CD14-positive monocyte (primary cell): ENCODE data around the gene PCDHGB4. TPM values are rescaled to one million over a fixed set of nuclear protein-coding genes. Genes with fewer than 3 reads are reported as not detected.

Source experiments
- DNase-seq, 3 donors: peaks; one replicate each; pipeline ENCODE4 v3.0.0-alpha.2; 2011 to 2022
- H2AFZ ChIP-seq: 2 replicates; pipeline ENCODE4 v1.6.0; 2012; ENCODE audit warnings: mild to moderate bottlenecking, low read depth, low read length, inconsistent platforms; ENCODE audit not compliant: insufficient read depth, poor library complexity, severe bottlenecking
- H3K27ac ChIP-seq, 2 donors: 1 replicate in 1 of 2; 2 replicates in 1 of 2; pipeline ENCODE4 v1.5.1; 2012 to 2013; ENCODE audit warnings: low read length in 2 of 2, control low read depth in 1 of 2, inconsistent platforms in 1 of 2, low read depth in 1 of 2, mild to moderate bottlenecking in 1 of 2
- H3K27me3 ChIP-seq, 2 donors: one replicate each; pipeline versions ENCODE4 v1.6.0 to v1.6.1; 2011 to 2013; ENCODE audit warnings: low read length in 2 of 2; ENCODE audit not compliant: control insufficient read depth in 2 of 2, insufficient read depth in 2 of 2
- H3K36me3 ChIP-seq, 2 donors: replicated peaks in 1 of 2; 1 replicate in 1 of 2; 2 replicates in 1 of 2; pipeline versions ENCODE4 v1.5.1 to v1.6.1; 2012 to 2013; ENCODE audit warnings: low read length in 2 of 2, control low read depth in 1 of 2, inconsistent platforms in 1 of 2, mild to moderate bottlenecking in 1 of 2; ENCODE audit not compliant: insufficient read depth in 2 of 2, control insufficient read depth in 1 of 2
- H3K4me1 ChIP-seq, 2 donors: 1 replicate in 1 of 2; 2 replicates in 1 of 2; pipeline versions ENCODE4 v1.5.1 to v1.6.1; 2012 to 2013; ENCODE audit warnings: low read length in 2 of 2, control low read depth in 1 of 2, inconsistent platforms in 1 of 2, mild to moderate bottlenecking in 1 of 2, moderate library complexity in 1 of 2; ENCODE audit not compliant: insufficient read depth in 2 of 2, control insufficient read depth in 1 of 2
- H3K4me2 ChIP-seq: replicated peaks from 2 replicates; pipeline ENCODE3; 2012; ENCODE audit warnings: low read length, moderate library complexity, mild to moderate bottlenecking; ENCODE audit not compliant: poor library complexity, severe bottlenecking; ENCODE audit errors: extremely low read depth
- H3K4me3 ChIP-seq, 3 experiments: fragments of 200-600 bp in 1 of 3; sonication (generic) in 1 of 3; replicated peaks in 1 of 3; 1 replicate in 2 of 3; 2 replicates in 1 of 3; pipeline ENCODE4 v1.5.1; 2011 to 2013; ENCODE audit warnings: low read length in 3 of 3, mild to moderate bottlenecking in 3 of 3, control low read depth in 2 of 3, low read depth in 2 of 3, inconsistent platforms in 1 of 3, moderate library complexity in 1 of 3
- H3K79me2 ChIP-seq: 2 replicates; pipeline ENCODE4 v1.6.0; 2012; ENCODE audit warnings: mild to moderate bottlenecking, control low read depth, inconsistent platforms, low read length, moderate library complexity; ENCODE audit not compliant: insufficient read depth
- H3K9ac ChIP-seq: 2 replicates; pipeline ENCODE4 v1.6.0; 2017; ENCODE audit warnings: low read length, mild to moderate bottlenecking; ENCODE audit not compliant: insufficient read depth, poor library complexity, severe bottlenecking
- H3K9me3 ChIP-seq, 2 donors: replicated peaks in 1 of 2; 1 replicate in 1 of 2; 2 replicates in 1 of 2; pipeline versions ENCODE4 v1.5.1 to v1.6.1; 2012 to 2013; ENCODE audit warnings: low read length in 2 of 2, control low read depth in 1 of 2; ENCODE audit not compliant: control insufficient read depth in 1 of 2, insufficient read depth in 1 of 2
- H4K20me1 ChIP-seq: 2 replicates; pipeline ENCODE4 v1.6.0; 2012; ENCODE audit warnings: mild to moderate bottlenecking, low read length, control low read depth, moderate library complexity; ENCODE audit not compliant: insufficient read depth
- H3K27ac Mint-ChIP-seq, 7 donors: one replicate each; pipeline ENCODE4 v1.8.0; 2020; ENCODE audit warnings: mild to moderate bottlenecking in 7 of 7, mixed read lengths in 7 of 7, moderate library complexity in 6 of 7, inconsistent platforms in 2 of 7
- H3K27me3 Mint-ChIP-seq, 3 donors: one replicate each; pipeline ENCODE4 v1.8.0; 2021 to 2022; ENCODE audit warnings: low read depth in 3 of 3, mild to moderate bottlenecking in 3 of 3, mixed read lengths in 3 of 3, moderate library complexity in 3 of 3, inconsistent platforms in 1 of 3
- H3K36me3 Mint-ChIP-seq, 2 donors: one replicate each; pipeline ENCODE4 v1.8.0; 2020; ENCODE audit warnings: mixed read lengths in 2 of 2, inconsistent platforms in 1 of 2, mild to moderate bottlenecking in 1 of 2
- H3K4me1 Mint-ChIP-seq: one replicate; pipeline ENCODE4 v1.8.0; 2020; ENCODE audit warnings: mild to moderate bottlenecking, mixed read lengths
- H3K4me3 Mint-ChIP-seq, 2 donors: one replicate each; pipeline ENCODE4 v1.8.0; 2020; ENCODE audit warnings: mild to moderate bottlenecking in 2 of 2, mixed read lengths in 2 of 2, moderate library complexity in 1 of 2
- H3K9me3 Mint-ChIP-seq, 7 donors: one replicate each; pipeline ENCODE4 v1.8.0; 2020 to 2022; ENCODE audit warnings: mixed read lengths in 7 of 7, mild to moderate bottlenecking in 6 of 7, moderate library complexity in 6 of 7, inconsistent platforms in 2 of 7
- WGBS: methylation state at CpG from one replicate; pipeline ENCODE4 v1.1.5; 2013; ENCODE audit warnings: missing lambda C conversion rate; ENCODE audit not compliant: insufficient coverage; 5-methylcytosine and 5-hydroxymethylcytosine counted together
- intact Hi-C, 2 donors: fragments of 100-400 bp; cut with micrococcal nuclease; formaldehyde crosslinking; loops; one replicate each; pipeline versions ENCODE4 v1.15.0 to v1.15.1; 2023
- polyA plus RNA-seq, 3 donors: library from polyadenylated mRNA; depleted of rRNA in 1 of 3; unstranded in 2 of 3; stranded (reverse) in 1 of 3; fragments of 300-500 nt in 2 of 3; fragments of >200 nt in 1 of 3; fragmentation: Illumina TruSeq in 2 of 3; gene quantifications; 1 replicate in 2 of 3; 2 replicates in 1 of 3; pipeline ENCODE4 v1.2.3, GENCODE V29; 2012 to 2021
- TF ChIP-seq, protein P1 (sequence below): fragments of 200-600 bp; IDR thresholded peaks from one replicate; pipeline ENCODE4 v1.8.0; 2022; ENCODE audit warnings: antibody characterized with exemption, mild to moderate bottlenecking

The PCDHGB4 gene
- polyA plus RNA-seq, 3 donors = not detected

DNA sequence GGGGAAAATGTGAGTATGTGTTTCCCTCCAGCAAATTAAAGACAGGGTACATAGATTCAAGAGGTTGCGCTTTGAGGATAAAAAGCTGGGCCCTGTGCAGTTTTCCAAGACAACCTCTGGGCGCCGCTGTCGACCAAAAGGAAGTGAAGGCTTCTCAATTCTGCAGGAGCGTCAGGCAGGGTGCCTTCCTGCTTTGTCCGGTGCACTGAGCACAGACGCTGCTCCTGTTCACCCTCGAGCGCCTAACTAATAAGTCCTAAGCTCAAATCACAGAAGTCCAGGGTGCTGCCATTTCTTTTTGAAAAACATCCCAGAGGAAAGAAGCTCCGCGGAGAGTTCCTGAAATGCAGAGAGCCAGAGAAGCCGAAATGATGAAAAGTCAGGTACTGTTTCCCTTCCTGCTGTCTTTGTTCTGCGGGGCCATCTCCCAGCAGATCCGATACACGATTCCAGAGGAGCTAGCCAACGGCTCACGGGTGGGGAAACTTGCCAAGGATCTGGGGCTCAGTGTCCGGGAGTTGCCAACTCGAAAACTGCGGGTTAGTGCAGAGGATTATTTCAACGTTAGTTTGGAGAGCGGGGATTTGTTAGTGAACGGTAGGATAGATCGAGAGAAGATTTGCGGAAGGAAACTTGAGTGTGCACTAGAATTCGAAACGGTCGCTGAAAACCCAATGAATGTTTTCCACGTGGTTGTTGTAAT lies 37.4 kb upstream of the PCDHGB4 start, which contains the start of gene PCDHGB1:
PCDHGB1 (plus strand) TSS at position 183 of the 703 bp plus-strand sequence; CDS start at position 345, 162 bp downstream.
- H3K4me1 ChIP-seq = no peaks in the 10 kb centered on the region
- H3K9me3 ChIP-seq = peaks cover 45 to 80% of the 10 kb centered on the region in 2 donors
- H3K36me3 Mint-ChIP-seq = peaks cover 9 to 11% of the 10 kb centered on the region in 2 donors
- intact Hi-C loops = no loop called here
- 22% methylated on average over 28 of the region's 29 CpGs for WGBS
- DNase-seq = no peak
- peaks cover 37 to 76% (median 67%) of the 10 kb centered on the region in 7 donors for H3K9me3 Mint-ChIP-seq
- no peaks in the 10 kb centered on the region for H4K20me1 ChIP-seq
- no peak within 1 kb of the TSS for H3K27ac Mint-ChIP-seq
- no peaks in the 10 kb centered on the region for H3K79me2 ChIP-seq
- H3K36me3 ChIP-seq = no peaks in the 10 kb centered on the region
- H2AFZ ChIP-seq = no peak within 1 kb of the TSS
- H3K27me3 Mint-ChIP-seq = peaks cover 32 to 58% (median 51%) of the 10 kb centered on the region in 3 donors
- peaks cover 22 to 60% of the 10 kb centered on the region in 2 donors for H3K27me3 ChIP-seq
- H3K4me3 ChIP-seq = no peak within 1 kb of the TSS
- peak within 1 kb of the TSS in 1 of 2 donors; percentile 71 for H3K4me3 Mint-ChIP-seq
- H3K27ac ChIP-seq = no peak within 1 kb of the TSS
- H3K4me1 Mint-ChIP-seq = no peaks in the 10 kb centered on the region
- H3K9ac ChIP-seq = no peak within 1 kb of the TSS
- TF ChIP-seq, protein P1, sequence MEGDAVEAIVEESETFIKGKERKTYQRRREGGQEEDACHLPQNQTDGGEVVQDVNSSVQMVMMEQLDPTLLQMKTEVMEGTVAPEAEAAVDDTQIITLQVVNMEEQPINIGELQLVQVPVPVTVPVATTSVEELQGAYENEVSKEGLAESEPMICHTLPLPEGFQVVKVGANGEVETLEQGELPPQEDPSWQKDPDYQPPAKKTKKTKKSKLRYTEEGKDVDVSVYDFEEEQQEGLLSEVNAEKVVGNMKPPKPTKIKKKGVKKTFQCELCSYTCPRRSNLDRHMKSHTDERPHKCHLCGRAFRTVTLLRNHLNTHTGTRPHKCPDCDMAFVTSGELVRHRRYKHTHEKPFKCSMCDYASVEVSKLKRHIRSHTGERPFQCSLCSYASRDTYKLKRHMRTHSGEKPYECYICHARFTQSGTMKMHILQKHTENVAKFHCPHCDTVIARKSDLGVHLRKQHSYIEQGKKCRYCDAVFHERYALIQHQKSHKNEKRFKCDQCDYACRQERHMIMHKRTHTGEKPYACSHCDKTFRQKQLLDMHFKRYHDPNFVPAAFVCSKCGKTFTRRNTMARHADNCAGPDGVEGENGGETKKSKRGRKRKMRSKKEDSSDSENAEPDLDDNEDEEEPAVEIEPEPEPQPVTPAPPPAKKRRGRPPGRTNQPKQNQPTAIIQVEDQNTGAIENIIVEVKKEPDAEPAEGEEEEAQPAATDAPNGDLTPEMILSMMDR = peak; percentile 16
- H3K4me2 ChIP-seq = no peak within 1 kb of the TSS

- H3K4me1 ChIP-seq = no peaks in the 10 kb centered on the region
- peaks cover 21 to 67% of the 10 kb centered on the region in 2 donors for H3K27me3 ChIP-seq
- DNase-seq = no peak
- H3K9me3 ChIP-seq = peaks cover 51 to 81% of the 10 kb centered on the region in 2 donors
- H3K9ac ChIP-seq = no peak overlapping the region
- H3K9me3 Mint-ChIP-seq = peaks cover 38 to 81% (median 66%) of the 10 kb centered on the region in 7 donors
- H3K4me1 Mint-ChIP-seq = no peaks in the 10 kb centered on the region
- no peak overlapping the region for H3K27ac ChIP-seq
- H3K27me3 Mint-ChIP-seq = peaks cover 29 to 58% (median 53%) of the 10 kb centered on the region in 3 donors
- TF ChIP-seq, protein P1 = no peak
- no peak overlapping the region for H3K4me3 ChIP-seq
- peak overlapping the region in 1 of 2 donors; percentile 31 for H3K4me3 Mint-ChIP-seq
- H3K4me2 ChIP-seq = no peak overlapping the region
- H3K36me3 ChIP-seq = no peaks in the 10 kb centered on the region
- no peaks in the 10 kb centered on the region for H3K79me2 ChIP-seq
- no peak overlapping the region for H2AFZ ChIP-seq
- no peaks in the 10 kb centered on the region for H4K20me1 ChIP-seq
- H3K36me3 Mint-ChIP-seq = peaks cover 5 to 6% of the 10 kb centered on the region in 2 donors
- H3K27ac Mint-ChIP-seq = no peak overlapping the region
- 35% methylated on average over 21 of the region's 36 CpGs for WGBS
- intact Hi-C loops = no loop called here
Measured at GRCh38 chr5:141351591-141351990, 35.9 kb upstream of the PCDHGB4 start.
